HFF-Myc (cell line): ENCODE measurements around the gene STXBP5.

Experiments
- DNase-seq: peaks from one replicate; pipeline ENCODE4 v3.0.0-alpha.2; 2011; ENCODE audit warnings: low read depth; ENCODE audit errors: extremely low read depth
- H3K4me3 ChIP-seq: replicated peaks from 2 replicates; pipeline ENCODE4 v1.5.1; 2011; ENCODE audit warnings: low read depth, mild to moderate bottlenecking, control low read depth, low read length
- CTCF ChIP-seq: IDR thresholded peaks from 2 replicates; pipeline ENCODE4 v1.5.1; 2012; ENCODE audit warnings: mild to moderate bottlenecking, low read depth, low read length, control low read depth; ENCODE audit errors: missing control alignments

STXBP5 gene

DNA sequence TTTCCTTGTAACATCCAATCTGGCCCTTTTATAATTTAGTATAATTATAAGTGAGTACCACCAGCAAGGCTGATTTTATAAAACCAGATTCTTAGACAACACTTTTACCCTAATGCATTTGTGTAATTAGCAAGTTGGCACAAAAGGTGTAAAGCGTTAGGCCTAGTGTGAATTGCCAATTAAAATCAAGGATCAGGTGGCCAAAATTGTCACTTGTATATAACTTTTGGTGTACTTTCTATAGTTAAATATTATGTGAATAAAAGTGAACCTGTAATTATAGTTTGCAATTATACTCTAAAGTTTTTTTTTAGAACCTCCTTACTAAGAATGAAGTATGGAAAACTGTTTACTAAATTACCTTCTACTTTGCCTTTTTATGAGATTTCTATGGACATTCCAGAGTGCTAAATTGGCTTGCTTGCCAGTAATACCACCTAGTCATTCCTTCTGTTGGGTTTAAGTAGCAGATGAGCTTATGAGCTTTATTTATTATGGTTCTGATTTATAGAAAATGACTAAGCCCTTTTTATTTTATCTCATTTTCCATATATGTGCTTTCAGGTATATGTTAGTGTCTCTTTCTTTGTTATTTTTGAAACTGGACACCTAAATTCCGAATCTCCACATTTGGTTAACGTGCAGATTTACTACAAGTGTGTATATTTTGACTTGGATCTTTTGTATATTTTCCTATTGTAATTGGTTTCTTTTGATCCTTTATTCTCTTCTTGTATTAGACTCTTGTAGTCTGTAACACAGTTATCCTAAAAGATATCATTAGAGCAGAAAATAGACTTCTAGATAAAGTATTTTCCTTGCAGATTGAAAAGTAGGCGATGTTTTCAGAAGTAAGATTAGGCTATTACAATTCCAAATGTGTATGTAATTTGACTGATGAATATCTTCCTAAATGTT is 3.9 kb downstream of the STXBP5 start:
- TF ChIP-seq CTCF, result no peak
- DNase-seq, result no peak
- no peak overlapping the region for H3K4me3 ChIP-seq

- DNase-seq, result no peak
- no peak overlapping the region for H3K4me3 ChIP-seq
- no peak for TF ChIP-seq CTCF
These were observed 5.7 kb downstream of the STXBP5 start for GRCh38 chr6:147209762-147210449.

DNA sequence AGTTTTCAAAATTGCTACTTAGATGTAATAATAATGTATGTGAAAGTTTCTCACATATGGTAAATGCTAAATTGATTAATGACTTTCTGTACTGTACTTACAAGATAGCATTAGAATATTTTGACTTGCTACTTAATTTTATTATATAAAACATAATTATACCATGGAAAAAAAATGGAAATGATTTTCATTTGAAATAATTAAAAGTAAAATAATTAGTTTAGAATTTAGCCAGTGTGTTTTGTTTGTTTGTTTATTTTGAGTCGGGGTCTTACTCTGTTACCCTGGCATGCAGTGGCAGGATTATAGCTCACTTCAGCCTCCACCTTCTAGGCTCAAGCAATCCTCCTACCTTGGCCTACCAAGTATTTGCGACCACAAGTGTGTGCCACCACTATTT is 7.1 kb downstream of the STXBP5 start:
- no peak overlapping the region for H3K4me3 ChIP-seq
- DNase-seq, result no peak
- no peak for TF ChIP-seq CTCF

DNA sequence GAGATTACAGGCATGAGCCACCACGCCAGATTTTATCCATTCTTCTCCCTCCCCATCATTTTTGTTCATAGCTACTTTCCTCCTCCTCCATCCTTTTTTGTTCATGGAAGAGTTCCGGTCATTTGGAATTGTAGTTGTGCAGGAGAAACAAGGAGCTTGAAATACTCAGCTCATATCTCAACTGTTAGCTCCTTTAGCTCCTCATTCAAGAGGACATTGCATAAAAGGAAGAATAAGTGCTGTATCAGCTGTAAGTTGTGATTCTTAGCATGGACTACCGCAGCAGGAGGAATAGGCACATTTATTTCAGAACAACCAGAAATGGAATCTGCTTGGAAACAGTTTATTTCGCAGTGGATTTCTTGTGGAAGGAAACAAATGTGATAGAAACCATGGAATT is 7.6 kb downstream of the STXBP5 start:
- no peak for TF ChIP-seq CTCF
- DNase-seq, result no peak
- no peak overlapping the region for H3K4me3 ChIP-seq

DNA sequence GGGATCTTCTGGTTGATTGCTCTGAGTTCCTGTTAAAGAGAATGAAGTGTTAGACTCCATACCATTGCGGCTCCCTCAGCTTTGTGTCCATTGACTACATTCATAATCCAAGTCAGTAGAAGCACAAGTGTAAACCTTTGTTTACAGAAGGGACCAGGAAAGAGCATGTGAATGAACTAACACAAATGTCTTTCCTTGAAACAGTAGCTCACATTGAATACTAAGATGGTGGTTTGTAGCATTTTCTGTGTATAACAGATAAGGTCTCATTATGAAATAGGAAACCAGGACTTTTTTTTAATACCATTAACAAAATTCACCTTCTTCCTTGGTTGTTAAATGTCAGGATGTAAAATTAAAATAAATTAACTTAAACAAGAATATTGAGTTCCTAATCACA is 8.4 kb downstream of the STXBP5 start:
- TF ChIP-seq CTCF, result no peak
- no peak for DNase-seq
- H3K4me3 ChIP-seq, result no peak overlapping the region

GRCh38 chr6:147213772-147214171 is 9.6 kb downstream of the STXBP5 start:
- TF ChIP-seq CTCF, result no peak
- DNase-seq, result no peak
- no peak overlapping the region for H3K4me3 ChIP-seq
